Esophagus muscularis mucosa (tissue), 4 donors: ENCODE data around the gene IGSF21. TPM values are rescaled to one million over a fixed set of nuclear protein-coding genes. Genes with fewer than 3 reads are reported as not detected.

Source experiments
- DNase-seq: peaks from one replicate; pipeline ENCODE4 v3.0.0-alpha.2; 2017; ENCODE audit errors: extremely low spot score
- H3K27ac ChIP-seq, 4 donors: fragments of 200-600 bp; sonication (generic); replicated peaks in 1 of 4; 1 replicate in 3 of 4; 2 replicates in 1 of 4; pipeline ENCODE4 v1.5.1; 2016 to 2019; ENCODE audit warnings: mild to moderate bottlenecking in 1 of 4
- H3K27me3 ChIP-seq, 4 donors: fragments of 200-600 bp; sonication (generic); one replicate each; pipeline versions ENCODE4 v1.5.1 to v1.6.0; 2016 to 2019
- H3K36me3 ChIP-seq, 4 donors: fragments of 200-600 bp; sonication (generic); one replicate each; pipeline ENCODE4 v1.5.1; 2016 to 2019
- H3K4me1 ChIP-seq, 4 donors: fragments of 200-600 bp; sonication (generic); one replicate each; pipeline ENCODE4 v1.5.1; 2016 to 2019
- H3K4me3 ChIP-seq, 4 donors: fragments of 200-600 bp; sonication (generic); 1 replicate in 2 of 4; 2 replicates in 2 of 4; pipeline ENCODE4 v1.5.1; 2016 to 2019; ENCODE audit warnings: mild to moderate bottlenecking in 4 of 4, moderate library complexity in 1 of 4
- H3K9me3 ChIP-seq, 4 donors: fragments of 200-600 bp; sonication (generic); 1 replicate in 3 of 4; 2 replicates in 1 of 4; pipeline ENCODE4 v1.5.1; 2016 to 2019
- CTCF ChIP-seq, 3 experiments: fragments of 200-600 bp in 2 of 3; fragments of 450-650 bp in 1 of 3; sonication (generic) in 2 of 3; IDR thresholded peaks; one replicate each; pipeline ENCODE4 v1.5.1; 2017 to 2019; ENCODE audit warnings: antibody characterized with exemption in 3 of 3, mild to moderate bottlenecking in 2 of 3, moderate library complexity in 1 of 3
- EP300 ChIP-seq: sonication (generic); formaldehyde crosslinking; IDR thresholded peaks from one replicate; pipeline ENCODE4 v1.6.1; 2017; ENCODE audit warnings: antibody characterized with exemption
- POLR2A ChIP-seq: fragments of 450-650 bp; IDR thresholded peaks from one replicate; pipeline ENCODE4 v1.6.1; 2017; ENCODE audit warnings: antibody characterized with exemption, moderate library complexity, mild to moderate bottlenecking, low read depth
- POLR2AphosphoS5 ChIP-seq, 2 donors: sonication (generic); formaldehyde crosslinking; IDR thresholded peaks; one replicate each; pipeline ENCODE4 v1.6.1; 2017; ENCODE audit warnings: antibody characterized with exemption in 2 of 2
- WGBS: methylation state at CpG from one replicate; pipeline ENCODE4 v1.1.5; 2018; 5-methylcytosine and 5-hydroxymethylcytosine counted together
- intact Hi-C: fragments of 100-400 bp; cut with DNase I; formaldehyde crosslinking; loops from one replicate; pipeline ENCODE4 v1.15.1; 2023
- total RNA-seq, 4 donors: library from RNA; depleted of rRNA; stranded (reverse); fragments of >200 nt; gene quantifications; one replicate each; pipeline versions ENCODE4 v1.1.0 to v1.2.1, GENCODE V29; 2016

IGSF21 gene
- total RNA-seq, 4 donors from 2014 or later, result 1.1 to 2.7 (median 1.2) TPM

- Histone ChIP-seq H3K4me1 (no peaks in the 10 kb centered on the region), H3K9me3 (no peaks in the 10 kb centered on the region), H3K4me3 (no peak overlapping the region), H3K27ac (no peak overlapping the region), H3K27me3 (peaks cover 0 to 75% (median 0%) of the 10 kb centered on the region in 4 donors), H3K36me3 (no peaks in the 10 kb centered on the region)
- no peak for DNase-seq
- 86% methylated on average over 6 of the region's 6 CpGs for WGBS
- TF ChIP-seq POLR2A (no peak), POLR2AphosphoS5 (IDR thresholded peaks at IDR 0.05) (no peak), CTCF (IDR thresholded peaks at IDR 0.05) (no peak), EP300 (no peak)
- intact Hi-C loops, result no loop called here
Measured at GRCh38 chr1:18142471-18142870, 34.9 kb downstream of the IGSF21 start.

- Histone ChIP-seq H3K4me1 (no peaks in the 10 kb centered on the region), H3K27ac (no peak overlapping the region), H3K36me3 (no peaks in the 10 kb centered on the region), H3K4me3 (no peak overlapping the region), H3K27me3 (peaks cover 0 to 70% (median 0%) of the 10 kb centered on the region in 4 donors), H3K9me3 (no peaks in the 10 kb centered on the region)
- DNase-seq, result no peak
- WGBS, result 67% methylated on average over 5 of the region's 8 CpGs
- intact Hi-C loops, result no loop called here
- TF ChIP-seq POLR2A (no peak), EP300 (no peak), CTCF (IDR thresholded peaks at IDR 0.05) (no peak), POLR2AphosphoS5 (IDR thresholded peaks at IDR 0.05) (no peak)
Measured at GRCh38 chr1:18142969-18143368, 35.4 kb downstream of the IGSF21 start.

GRCh38 chr1:18144062-18144461 is 36.5 kb downstream of the IGSF21 start:
- intact Hi-C loops, result no loop called here
- TF ChIP-seq POLR2A (no peak), EP300 (no peak), CTCF (IDR thresholded peaks at IDR 0.05) (no peak), POLR2AphosphoS5 (IDR thresholded peaks at IDR 0.05) (no peak)
- WGBS, result 78% methylated on average over 6 of the region's 6 CpGs
- peaks cover 0 to 63% (median 0%) of the 10 kb centered on the region in 4 donors for H3K27me3 ChIP-seq
- H3K4me1 ChIP-seq, result no peaks in the 10 kb centered on the region
- DNase-seq, result no peak
- no peaks in the 10 kb centered on the region for H3K36me3 ChIP-seq
- no peak overlapping the region for H3K4me3 ChIP-seq
- H3K27ac ChIP-seq, result no peak overlapping the region
- no peaks in the 10 kb centered on the region for H3K9me3 ChIP-seq

GRCh38 chr1:18144916-18145647 is 37.5 kb downstream of the IGSF21 start:
- H3K27ac ChIP-seq, result no peak overlapping the region
- H3K36me3 ChIP-seq, result no peaks in the 10 kb centered on the region
- H3K4me3 ChIP-seq, result no peak overlapping the region
- intact Hi-C loops, result no loop called here
- WGBS, result 71% methylated on average over 13 of the region's 13 CpGs
- H3K9me3 ChIP-seq, result no peaks in the 10 kb centered on the region
- peaks cover 0 to 54% (median 0%) of the 10 kb centered on the region in 4 donors for H3K27me3 ChIP-seq
- TF ChIP-seq POLR2AphosphoS5 (IDR thresholded peaks at IDR 0.05) (no peak), EP300 (no peak), POLR2A (no peak), CTCF (IDR thresholded peaks at IDR 0.05) (no peak)
- DNase-seq, result no peak
- H3K4me1 ChIP-seq, result no peaks in the 10 kb centered on the region
